ENCODE data around the gene MAD1L1. TPM values are rescaled to one million over a fixed set of nuclear protein-coding genes. Genes with fewer than 3 reads are reported as not detected.

MAD1L1 gene
- total RNA-seq, 1 experiment from 2014 or later: 38.5 TPM

DNA sequence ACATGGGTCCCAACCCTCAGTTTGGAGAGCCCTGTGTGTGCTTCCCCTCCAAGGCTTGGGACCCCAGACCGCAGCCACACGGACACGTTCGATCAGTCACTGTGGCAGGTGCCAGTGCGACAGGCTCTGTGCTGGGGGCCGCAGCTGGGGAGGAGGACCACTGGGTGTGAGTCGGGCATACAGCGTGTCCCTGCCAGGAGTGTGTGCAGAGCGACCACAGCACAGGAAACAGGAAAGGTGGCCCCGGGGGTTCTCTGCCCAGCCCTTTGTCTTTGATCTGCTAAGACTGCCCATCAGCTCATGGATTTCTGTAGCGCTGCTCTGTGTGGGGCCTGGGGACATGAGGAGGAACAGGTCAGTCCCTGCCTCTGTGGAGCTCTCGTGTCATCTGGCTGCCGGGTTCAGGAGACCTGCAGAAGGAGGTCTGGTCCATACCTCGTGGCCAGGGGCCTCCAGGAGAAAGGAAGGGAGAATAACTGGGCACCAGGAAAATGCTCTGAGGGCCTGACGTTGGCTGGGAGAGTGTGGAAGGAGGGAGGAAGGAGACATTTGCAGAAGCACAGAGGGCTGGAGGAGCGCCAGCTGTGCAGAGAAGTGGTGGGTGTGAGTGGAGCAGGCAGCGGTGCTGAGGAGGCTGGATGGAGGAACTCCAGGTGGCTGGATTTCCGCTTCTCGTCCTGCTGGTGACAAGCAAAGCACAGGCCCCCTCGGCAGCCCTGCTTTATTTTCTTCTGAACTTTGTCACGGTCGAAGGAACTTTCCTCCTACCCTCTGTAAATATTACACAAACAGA lies 13.3 kb upstream of the MAD1L1 start:
- no peak for TF ChIP-seq JUND (IDR thresholded peaks at IDR 0.05)
- no peak for TF ChIP-seq SIN3A (IDR thresholded peaks at IDR 0.05; ENCODE audit: low read depth)
- no peak for TF ChIP-seq ELF1 (IDR thresholded peaks at IDR 0.05; ENCODE audit: borderline replicate concordance, low read depth)
- no peak for TF ChIP-seq FOSL1 (IDR thresholded peaks at IDR 0.05; ENCODE audit: low read depth)
- TF ChIP-seq POLR2AphosphoS5 (IDR thresholded peaks at IDR 0.05; ENCODE audit: low read depth, low read length): no peak
- TF ChIP-seq, protein P1, sequence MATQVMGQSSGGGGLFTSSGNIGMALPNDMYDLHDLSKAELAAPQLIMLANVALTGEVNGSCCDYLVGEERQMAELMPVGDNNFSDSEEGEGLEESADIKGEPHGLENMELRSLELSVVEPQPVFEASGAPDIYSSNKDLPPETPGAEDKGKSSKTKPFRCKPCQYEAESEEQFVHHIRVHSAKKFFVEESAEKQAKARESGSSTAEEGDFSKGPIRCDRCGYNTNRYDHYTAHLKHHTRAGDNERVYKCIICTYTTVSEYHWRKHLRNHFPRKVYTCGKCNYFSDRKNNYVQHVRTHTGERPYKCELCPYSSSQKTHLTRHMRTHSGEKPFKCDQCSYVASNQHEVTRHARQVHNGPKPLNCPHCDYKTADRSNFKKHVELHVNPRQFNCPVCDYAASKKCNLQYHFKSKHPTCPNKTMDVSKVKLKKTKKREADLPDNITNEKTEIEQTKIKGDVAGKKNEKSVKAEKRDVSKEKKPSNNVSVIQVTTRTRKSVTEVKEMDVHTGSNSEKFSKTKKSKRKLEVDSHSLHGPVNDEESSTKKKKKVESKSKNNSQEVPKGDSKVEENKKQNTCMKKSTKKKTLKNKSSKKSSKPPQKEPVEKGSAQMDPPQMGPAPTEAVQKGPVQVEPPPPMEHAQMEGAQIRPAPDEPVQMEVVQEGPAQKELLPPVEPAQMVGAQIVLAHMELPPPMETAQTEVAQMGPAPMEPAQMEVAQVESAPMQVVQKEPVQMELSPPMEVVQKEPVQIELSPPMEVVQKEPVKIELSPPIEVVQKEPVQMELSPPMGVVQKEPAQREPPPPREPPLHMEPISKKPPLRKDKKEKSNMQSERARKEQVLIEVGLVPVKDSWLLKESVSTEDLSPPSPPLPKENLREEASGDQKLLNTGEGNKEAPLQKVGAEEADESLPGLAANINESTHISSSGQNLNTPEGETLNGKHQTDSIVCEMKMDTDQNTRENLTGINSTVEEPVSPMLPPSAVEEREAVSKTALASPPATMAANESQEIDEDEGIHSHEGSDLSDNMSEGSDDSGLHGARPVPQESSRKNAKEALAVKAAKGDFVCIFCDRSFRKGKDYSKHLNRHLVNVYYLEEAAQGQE (IDR thresholded peaks at IDR 0.05; ENCODE audit: low read depth): no peak
- no peak for TF ChIP-seq YY1 (IDR thresholded peaks at IDR 0.05; ENCODE audit: extremely low read depth, insufficient replicate concordance, low read depth, low read length)
- TF ChIP-seq EZH2 (IDR thresholded peaks at IDR 0.05): no peak
- TF ChIP-seq CBX3 (IDR thresholded peaks at IDR 0.05; ENCODE audit: low read depth): no peak
- TF ChIP-seq CEBPB (IDR thresholded peaks at IDR 0.05; ENCODE audit: low read depth): no peak
- TF ChIP-seq SRF (IDR thresholded peaks at IDR 0.05; ENCODE audit: low read depth): no peak
- TF ChIP-seq, protein P2, sequence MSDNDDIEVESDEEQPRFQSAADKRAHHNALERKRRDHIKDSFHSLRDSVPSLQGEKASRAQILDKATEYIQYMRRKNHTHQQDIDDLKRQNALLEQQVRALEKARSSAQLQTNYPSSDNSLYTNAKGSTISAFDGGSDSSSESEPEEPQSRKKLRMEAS (IDR thresholded peaks at IDR 0.05): no peak
- TF ChIP-seq, protein P3, sequence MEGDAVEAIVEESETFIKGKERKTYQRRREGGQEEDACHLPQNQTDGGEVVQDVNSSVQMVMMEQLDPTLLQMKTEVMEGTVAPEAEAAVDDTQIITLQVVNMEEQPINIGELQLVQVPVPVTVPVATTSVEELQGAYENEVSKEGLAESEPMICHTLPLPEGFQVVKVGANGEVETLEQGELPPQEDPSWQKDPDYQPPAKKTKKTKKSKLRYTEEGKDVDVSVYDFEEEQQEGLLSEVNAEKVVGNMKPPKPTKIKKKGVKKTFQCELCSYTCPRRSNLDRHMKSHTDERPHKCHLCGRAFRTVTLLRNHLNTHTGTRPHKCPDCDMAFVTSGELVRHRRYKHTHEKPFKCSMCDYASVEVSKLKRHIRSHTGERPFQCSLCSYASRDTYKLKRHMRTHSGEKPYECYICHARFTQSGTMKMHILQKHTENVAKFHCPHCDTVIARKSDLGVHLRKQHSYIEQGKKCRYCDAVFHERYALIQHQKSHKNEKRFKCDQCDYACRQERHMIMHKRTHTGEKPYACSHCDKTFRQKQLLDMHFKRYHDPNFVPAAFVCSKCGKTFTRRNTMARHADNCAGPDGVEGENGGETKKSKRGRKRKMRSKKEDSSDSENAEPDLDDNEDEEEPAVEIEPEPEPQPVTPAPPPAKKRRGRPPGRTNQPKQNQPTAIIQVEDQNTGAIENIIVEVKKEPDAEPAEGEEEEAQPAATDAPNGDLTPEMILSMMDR (IDR thresholded peaks at IDR 0.05 in 2 of 3, conservative IDR thresholded peaks at IDR 0.05 in 1 of 3; ENCODE audit: borderline replicate concordance in 1 of 3, insufficient read depth in 1 of 3, low read depth in 2 of 3, low read length in 2 of 3): no peak
- no peak for TF ChIP-seq SP1 (IDR thresholded peaks at IDR 0.05; ENCODE audit: low read depth)
- no peak for TF ChIP-seq RAD21 (IDR thresholded peaks at IDR 0.05; ENCODE audit: low read depth)
- TF ChIP-seq ZFX (IDR thresholded peaks at IDR 0.05): no peak
- no peak for TF ChIP-seq TCF7L2 (IDR thresholded peaks at IDR 0.05; ENCODE audit: borderline replicate concordance, extremely low read depth, insufficient read depth, insufficient read length)
- no peak for TF ChIP-seq EZH2phosphoT487 (IDR thresholded peaks at IDR 0.05; ENCODE audit: borderline replicate concordance)
- no peak for TF ChIP-seq EGR1 (IDR thresholded peaks at IDR 0.05; ENCODE audit: low read depth)
- Histone ChIP-seq H3K4me2 (ENCODE audit: low read length) (no peak overlapping the region), H3K36me3 (ENCODE audit: control insufficient read depth in 1 of 2, insufficient read depth in 2 of 2, low read length in 2 of 2) (no peaks in the 10 kb centered on the region; a peak in 1 of 4 replicates), H2AFZ (ENCODE audit: low read depth, low read length, poor library complexity, severe bottlenecking) (no peak overlapping the region), H3K27me3 (ENCODE audit: insufficient read depth, low read length) (no peaks in the 10 kb centered on the region), H3K4me1 (ENCODE audit: control insufficient read depth in 1 of 2, insufficient read depth in 2 of 2, low read length in 2 of 2) (peaks cover 9 to 21% of the 10 kb centered on the region in 2 experiments), H3K79me2 (ENCODE audit: insufficient read depth, low read length) (peaks cover 28% of the 10 kb centered on the region), H3K4me3 (replicated peaks in 1 of 2; ENCODE audit: low read depth in 1 of 2, low read length in 2 of 2) (no peak overlapping the region), H3K27ac (ENCODE audit: low read depth, low read length) (no peak overlapping the region), H3K9ac (ENCODE audit: low read length) (no peak overlapping the region), H4K20me1 (ENCODE audit: insufficient read depth) (no peaks in the 10 kb centered on the region), H3K9me2 (ENCODE audit: insufficient read depth) (no peaks in the 10 kb centered on the region), H3K9me3 (ENCODE audit: control insufficient read depth in 1 of 2, insufficient read depth in 1 of 2, low read depth in 1 of 2, low read length in 2 of 2) (no peaks in the 10 kb centered on the region)
- RAD21 ChIA-PET (ENCODE audit: low non-redundant PET in 1 of 2, low total read pairs in 2 of 2, uncharacterized antibody in 2 of 2, unreplicated experiment in 2 of 2): no interaction called here
- CTCF ChIA-PET: no interaction called here
- intact Hi-C loops (cut with micrococcal nuclease): loop anchor here (2.0 kb wide), 1 partner anchor 103 kb away; no protein-coding TSS in a partner anchor
- no peak for DNase-seq (ENCODE audit: low read depth, low spot score)
- POLR2A ChIA-PET: no interaction called here
- no peak for ATAC-seq
- BruUV-seq (replicated peaks): no TSS peak
